OCI-LY3 (cell line): ENCODE data around the gene SWAP70.

Experiments used
- CTCF ChIP-seq: fragments of 200-600, 300-600 bp; sonication (generic); IDR thresholded peaks from 2 replicates; pipeline ENCODE4 v1.5.1; 2014; ENCODE audit warnings: antibody characterized with exemption, low read length, low read depth
- EZH2phosphoT487 ChIP-seq: fragments of 200-600 bp; shearing (Covaris generic); IDR thresholded peaks from 2 replicates; pipeline ENCODE4 v1.6.1; 2018; ENCODE audit warnings: antibody characterized with exemption, mixed run types, low read depth

- TF ChIP-seq CTCF, result no peak
- no peak for TF ChIP-seq EZH2phosphoT487
These were observed 54.3 kb downstream of the SWAP70 start for GRCh38 chr11:9718147-9718546.
